C4-2B (cell line): ENCODE measurements around the gene NCKAP5L.
A peak's percentile ranks its signal among the peaks of the same experiment; 100 is the strongest.

ENCODE experiments used
- H3K27ac ChIP-seq: fragments of 450-650 bp; 2 replicates; pipeline ENCODE4 v1.5.1; 2017
- CTCF ChIP-seq: fragments of 450-650 bp; conservative IDR thresholded peaks from 2 replicates; pipeline ENCODE4 v1.5.1; 2017; ENCODE audit warnings: mild to moderate bottlenecking
- ZFX ChIP-seq: fragments of 450-650 bp; IDR thresholded peaks from 2 replicates; pipeline ENCODE4 v1.6.1; 2017

The NCKAP5L gene

GRCh38 chr12:49828133-49829091, at the start of gene NCKAP5L:
TSS of gene NCKAP5L (minus strand) at chr12:49828413. CDS start at chr12:49804044, 24,369 bp downstream.
- TF ChIP-seq CTCF = no peak
- TF ChIP-seq ZFX = no peak
- H3K27ac ChIP-seq = peak within 1 kb of the TSS; percentile 33

GRCh38 chr12:49877066-49877465, 48.9 kb upstream of the NCKAP5L start:
- no peak overlapping the region for H3K27ac ChIP-seq
- no peak for TF ChIP-seq CTCF
- no peak for TF ChIP-seq ZFX

GRCh38 chr12:49876070-49876469, 47.9 kb upstream of the NCKAP5L start:
- TF ChIP-seq ZFX (no peak), CTCF (no peak)
- no peak overlapping the region for H3K27ac ChIP-seq

GRCh38 chr12:49875115-49875720, 47.0 kb upstream of the NCKAP5L start:
- TF ChIP-seq CTCF (no peak), ZFX (no peak)
- H3K27ac ChIP-seq = no peak overlapping the region

- TF ChIP-seq ZFX (no peak), CTCF (no peak)
These were observed 46.1 kb upstream of the NCKAP5L start for GRCh38 chr12:49874142-49874897.

GRCh38 chr12:49873361-49873934, 45.2 kb upstream of the NCKAP5L start:
- H3K27ac ChIP-seq = peak overlapping the region; percentile 63

More at GRCh38 chr12:49874142-49874897, 46.1 kb upstream of the NCKAP5L start:
- peak overlapping the region; percentile 63 for H3K27ac ChIP-seq

More at GRCh38 chr12:49873361-49873934, 45.2 kb upstream of the NCKAP5L start:
- TF ChIP-seq CTCF = no peak
- TF ChIP-seq ZFX = no peak
